ENCODE results near the gene PDLIM1.

The PDLIM1 gene

GRCh38 chr10:95188593-95188992 is 102.2 kb downstream of the PDLIM1 start:
- H3K4me3 ChIP-seq (ENCODE audit: insufficient read depth, low read length, poor library complexity, severe bottlenecking): no peak overlapping the region
- H3K9ac ChIP-seq (ENCODE audit: low read length): no peak overlapping the region
- no peaks in the 10 kb centered on the region for H3K9me3 ChIP-seq (ENCODE audit: insufficient read depth, low read length)
- H2AFZ ChIP-seq (ENCODE audit: low read depth, low read length, severe bottlenecking): no peak overlapping the region
- no peaks in the 10 kb centered on the region for H3K36me3 ChIP-seq (ENCODE audit: low read length)
- H3K27me3 ChIP-seq (ENCODE audit: low read length): no peaks in the 10 kb centered on the region
- no peak overlapping the region for H3K4me2 ChIP-seq (ENCODE audit: low read depth, low read length, poor library complexity, severe bottlenecking)
- H3K27ac ChIP-seq (ENCODE audit: low read depth, low read length): no peak overlapping the region
- H4K20me1 ChIP-seq (ENCODE audit: low read depth, low read length): no peaks in the 10 kb centered on the region
- no peaks in the 10 kb centered on the region for H3F3A ChIP-seq (ENCODE audit: insufficient read depth)
- H3K9me2 ChIP-seq (replicated peaks; ENCODE audit: insufficient read depth, low read length): no peaks in the 10 kb centered on the region
- TF ChIP-seq EZH2phosphoT487 (conservative IDR thresholded peaks at IDR 0.05; ENCODE audit: low read length): no peak
- no peaks in the 10 kb centered on the region for H3K79me2 ChIP-seq (ENCODE audit: insufficient read depth, low read length)

GRCh38 chr10:95187617-95188016 is 103.2 kb downstream of the PDLIM1 start:
- no peaks in the 10 kb centered on the region for H3K36me3 ChIP-seq (ENCODE audit: low read length)
- no peaks in the 10 kb centered on the region for H3K27me3 ChIP-seq (ENCODE audit: low read length)
- H3K79me2 ChIP-seq (ENCODE audit: insufficient read depth, low read length): no peaks in the 10 kb centered on the region
- no peak for TF ChIP-seq CTCF (IDR thresholded peaks at IDR 0.05; ENCODE audit: insufficient read depth, low read length, poor library complexity, severe bottlenecking)
- TF ChIP-seq EZH2phosphoT487 (conservative IDR thresholded peaks at IDR 0.05; ENCODE audit: low read length): no peak
- H2AFZ ChIP-seq (ENCODE audit: low read depth, low read length, severe bottlenecking): no peak overlapping the region
- H3K4me2 ChIP-seq (ENCODE audit: low read depth, low read length, poor library complexity, severe bottlenecking): no peak overlapping the region
- H3K9me3 ChIP-seq (ENCODE audit: insufficient read depth, low read length): no peaks in the 10 kb centered on the region
- no peaks in the 10 kb centered on the region for H4K20me1 ChIP-seq (ENCODE audit: low read depth, low read length)
- H3K27ac ChIP-seq (ENCODE audit: low read depth, low read length): no peak overlapping the region
- H3K9me2 ChIP-seq (replicated peaks; ENCODE audit: insufficient read depth, low read length): no peaks in the 10 kb centered on the region
- H3F3A ChIP-seq (ENCODE audit: insufficient read depth): no peaks in the 10 kb centered on the region
- no peak overlapping the region for H3K9ac ChIP-seq (ENCODE audit: low read length)
- no peak overlapping the region for H3K4me3 ChIP-seq (ENCODE audit: insufficient read depth, low read length, poor library complexity, severe bottlenecking)
